OCI-LY3 (cell line): ENCODE data around the gene DPYD.

Experiments used
- H2AFZ ChIP-seq: fragments of 200-600, 300-600 bp; shearing (Covaris generic); 2 replicates; pipeline ENCODE4 v1.6.0; 2014; ENCODE audit warnings: antibody characterized with exemption, low read depth, low read length
- H3K27ac ChIP-seq: fragments of 200-600, 300-600 bp; sonication (generic); 2 replicates; pipeline ENCODE4 v1.5.1; 2014; ENCODE audit warnings: mild to moderate bottlenecking, low read length, moderate library complexity, mixed read lengths
- H3K27me3 ChIP-seq: fragments of 200-600, 300-600 bp; sonication (generic); 2 replicates; pipeline ENCODE4 v1.6.1; 2014; ENCODE audit warnings: low read depth, low read length, mixed read lengths
- H3K36me3 ChIP-seq: fragments of 200-600, 300-600 bp; sonication (generic); replicated peaks from 2 replicates; pipeline ENCODE3; 2014; ENCODE audit warnings: low read depth, low read length, mixed read lengths
- H3K4me1 ChIP-seq: fragments of 300-600, 200-600 bp; sonication (generic); 2 replicates; pipeline ENCODE4 v1.6.1; 2014; ENCODE audit warnings: low read length, mixed read lengths
- H3K4me2 ChIP-seq: fragments of 200-600, 300-600 bp; sonication (generic); 2 replicates; pipeline ENCODE4 v1.6.1; 2014; ENCODE audit warnings: low read length, mixed read lengths
- H3K4me3 ChIP-seq: fragments of 300-600, 200-600 bp; sonication (generic); 2 replicates; pipeline ENCODE4 v1.5.1; 2014; ENCODE audit warnings: antibody characterized with exemption, mild to moderate bottlenecking, low read length, moderate library complexity
- H3K79me2 ChIP-seq: fragments of 300-600, 200-600 bp; shearing (Covaris generic); 2 replicates; pipeline ENCODE4 v1.6.1; 2014; ENCODE audit warnings: mild to moderate bottlenecking, low read length, mixed read lengths
- H3K9ac ChIP-seq: fragments of 300-600, 200-600 bp; shearing (Covaris generic); 2 replicates; pipeline ENCODE4 v1.6.0; 2014; ENCODE audit warnings: mild to moderate bottlenecking, low read length, moderate library complexity
- H3K9me3 ChIP-seq: fragments of 200-600, 300-600 bp; shearing (Covaris generic); 2 replicates; pipeline ENCODE4 v1.6.1; 2014; ENCODE audit warnings: low read length, mixed read lengths; ENCODE audit not compliant: insufficient read depth
- H4K20me1 ChIP-seq: fragments of 200-600, 300-600 bp; sonication (generic); 2 replicates; pipeline ENCODE4 v1.6.1; 2016; ENCODE audit warnings: low read length, mixed read lengths; ENCODE audit not compliant: insufficient read depth
- CTCF ChIP-seq: fragments of 200-600, 300-600 bp; sonication (generic); IDR thresholded peaks from 2 replicates; pipeline ENCODE4 v1.5.1; 2014; ENCODE audit warnings: antibody characterized with exemption, low read length, low read depth
- EZH2phosphoT487 ChIP-seq: fragments of 200-600 bp; shearing (Covaris generic); IDR thresholded peaks from 2 replicates; pipeline ENCODE4 v1.6.1; 2018; ENCODE audit warnings: antibody characterized with exemption, mixed run types, low read depth

The DPYD gene

GRCh38 chr1:97105531-97105930 lies 815.3 kb downstream of the DPYD start:
- H3K4me3 ChIP-seq = no peak overlapping the region
- no peaks in the 10 kb centered on the region for H3K4me1 ChIP-seq
- no peaks in the 10 kb centered on the region for H3K36me3 ChIP-seq
- H3K4me2 ChIP-seq = no peak overlapping the region
- no peaks in the 10 kb centered on the region for H3K79me2 ChIP-seq
- H3K9ac ChIP-seq = no peak overlapping the region
- H2AFZ ChIP-seq = no peak overlapping the region
- H3K9me3 ChIP-seq = no peaks in the 10 kb centered on the region
- no peaks in the 10 kb centered on the region for H4K20me1 ChIP-seq
- H3K27me3 ChIP-seq = no peaks in the 10 kb centered on the region
- no peak overlapping the region for H3K27ac ChIP-seq
- TF ChIP-seq CTCF (no peak), EZH2phosphoT487 (no peak)

GRCh38 chr1:97101509-97101908 lies 819.3 kb downstream of the DPYD start:
- Histone ChIP-seq H3K79me2 (no peaks in the 10 kb centered on the region), H3K27ac (no peak overlapping the region), H3K27me3 (no peaks in the 10 kb centered on the region), H2AFZ (no peak overlapping the region), H3K4me2 (no peak overlapping the region), H3K4me3 (no peak overlapping the region), H4K20me1 (no peaks in the 10 kb centered on the region), H3K4me1 (no peaks in the 10 kb centered on the region), H3K9ac (no peak overlapping the region), H3K9me3 (no peaks in the 10 kb centered on the region), H3K36me3 (no peaks in the 10 kb centered on the region)
- TF ChIP-seq CTCF (no peak), EZH2phosphoT487 (no peak)

GRCh38 chr1:97097404-97097925 lies 823.4 kb downstream of the DPYD start:
- H3K9ac ChIP-seq = no peak overlapping the region
- H3K79me2 ChIP-seq = no peaks in the 10 kb centered on the region
- H3K4me2 ChIP-seq = no peak overlapping the region
- TF ChIP-seq EZH2phosphoT487 (no peak), CTCF (no peak)
- no peak overlapping the region for H3K4me3 ChIP-seq
- H3K4me1 ChIP-seq = no peaks in the 10 kb centered on the region
- H3K27ac ChIP-seq = no peak overlapping the region
- H4K20me1 ChIP-seq = no peaks in the 10 kb centered on the region
- no peak overlapping the region for H2AFZ ChIP-seq
- no peaks in the 10 kb centered on the region for H3K9me3 ChIP-seq
- no peaks in the 10 kb centered on the region for H3K27me3 ChIP-seq
- no peaks in the 10 kb centered on the region for H3K36me3 ChIP-seq

GRCh38 chr1:97095764-97096163 lies 825.1 kb downstream of the DPYD start:
- no peak overlapping the region for H3K4me2 ChIP-seq
- no peak overlapping the region for H3K4me3 ChIP-seq
- H4K20me1 ChIP-seq = no peaks in the 10 kb centered on the region
- H3K27me3 ChIP-seq = no peaks in the 10 kb centered on the region
- no peaks in the 10 kb centered on the region for H3K79me2 ChIP-seq
- H3K4me1 ChIP-seq = no peaks in the 10 kb centered on the region
- no peaks in the 10 kb centered on the region for H3K36me3 ChIP-seq
- H3K9ac ChIP-seq = no peak overlapping the region
- H3K27ac ChIP-seq = no peak overlapping the region
- H3K9me3 ChIP-seq = no peaks in the 10 kb centered on the region
- no peak for TF ChIP-seq CTCF
- TF ChIP-seq EZH2phosphoT487 = no peak
- no peak overlapping the region for H2AFZ ChIP-seq
